NCI-H2171 (cell line): ENCODE data around the gene MICALL2.
A peak's percentile ranks its signal among the peaks of the same experiment; 100 is the strongest.

Experiments used
- DNase-seq: peaks from one replicate; lab custom pipeline; 2025; lab: John Stamatoyannopoulos, UW

MICALL2 gene

GRCh38 chr7:1392556-1392955 lies 66.7 kb downstream of the MICALL2 start:
- no peak for DNase-seq

DNA sequence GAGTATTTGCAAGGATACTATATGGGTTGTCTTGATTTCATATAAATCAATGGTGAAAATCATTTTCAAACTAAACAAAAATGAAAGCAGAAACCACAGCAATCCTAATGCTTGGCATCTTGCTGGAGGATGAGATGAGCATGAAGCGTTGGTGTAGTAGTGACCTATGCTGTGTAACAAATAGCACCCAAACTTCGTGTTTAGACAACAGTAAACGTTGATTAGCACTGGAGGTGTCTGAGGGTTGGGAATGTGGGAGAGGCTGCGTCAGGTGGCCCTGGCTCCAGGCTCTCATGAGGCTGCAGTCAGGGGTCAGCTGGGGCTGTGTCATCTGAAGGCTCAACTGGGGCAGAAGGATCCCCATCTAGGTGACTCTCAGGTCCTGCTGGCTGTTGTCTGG lies 67.8 kb downstream of the MICALL2 start:
- no peak for DNase-seq

DNA sequence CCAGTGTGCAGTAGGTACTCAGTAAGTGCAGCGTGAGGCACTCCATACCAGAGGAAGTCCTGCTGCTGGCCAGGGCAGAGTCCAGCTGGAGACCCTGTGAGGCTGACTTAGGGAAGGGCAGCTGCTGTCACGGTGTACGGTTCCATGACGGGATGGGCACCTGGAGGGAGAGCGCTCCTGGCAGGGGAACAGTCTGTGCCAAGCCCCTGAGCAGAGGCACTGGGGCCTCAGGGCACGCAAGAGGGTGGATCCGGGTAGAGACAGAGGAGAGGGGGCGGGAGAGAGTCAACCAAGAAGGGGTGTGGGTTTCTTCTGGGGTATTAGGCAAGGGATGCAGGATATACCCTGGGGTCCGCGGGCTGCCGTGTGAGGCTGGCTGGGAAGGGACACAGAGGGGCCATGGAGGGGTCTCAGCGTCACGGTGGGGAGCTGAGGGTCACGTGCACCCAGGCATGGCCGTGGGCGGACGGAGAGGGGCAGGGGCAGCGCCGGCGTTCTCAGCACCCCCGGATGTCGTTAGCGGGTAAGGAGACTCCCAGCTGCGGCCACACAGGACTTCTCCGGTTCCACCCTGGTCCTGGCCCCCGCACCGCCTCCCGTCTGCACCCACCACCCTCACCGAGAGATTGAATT lies 70.5 kb downstream of the MICALL2 start:
- no peak for DNase-seq

DNA sequence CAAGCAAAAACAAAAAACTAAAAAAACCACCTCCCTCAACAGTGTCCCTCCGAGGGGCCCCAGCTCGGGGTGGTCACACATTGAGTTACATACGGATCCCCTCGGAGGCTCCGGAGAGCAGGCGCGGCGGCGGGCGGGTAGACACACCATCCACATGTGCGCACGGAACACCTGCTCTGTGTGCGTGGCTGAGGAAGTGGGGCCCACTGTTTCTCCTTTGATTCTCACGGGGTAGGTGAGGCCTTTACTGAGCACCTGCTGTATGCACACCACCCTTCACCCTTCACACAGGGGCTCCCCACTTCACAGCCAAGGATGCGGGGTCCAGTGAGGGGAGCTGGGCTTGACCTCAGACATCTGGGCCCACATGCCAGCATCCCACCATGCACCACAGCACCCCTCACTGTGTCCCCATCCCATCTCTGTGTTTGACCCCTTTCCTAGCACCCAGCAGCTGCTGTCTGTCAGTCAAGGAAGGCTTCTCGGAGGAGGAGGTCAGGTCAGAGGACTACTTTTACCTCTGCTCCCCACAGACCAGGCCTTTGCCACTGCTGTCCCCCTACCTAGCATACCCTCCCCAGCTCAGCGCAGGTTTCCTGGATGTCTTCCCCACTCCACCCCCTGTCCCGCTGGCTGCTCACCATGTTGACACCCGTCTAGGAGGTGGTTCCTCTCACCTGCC lies 71.1 kb downstream of the MICALL2 start:
- no peak for DNase-seq

- DNase-seq, result no peak
Measured at GRCh38 chr7:1387261-1387660, 72.0 kb downstream of the MICALL2 start.

GRCh38 chr7:1386623-1387220 lies 72.5 kb downstream of the MICALL2 start:
- peak; percentile 49 for DNase-seq

- DNase-seq, result no peak
Measured at GRCh38 chr7:1385809-1386622, 73.3 kb downstream of the MICALL2 start.

- no peak for DNase-seq
Measured at GRCh38 chr7:1385086-1385808, 74.0 kb downstream of the MICALL2 start.
